Measurements from ENCODE around the gene PPP1R14C.

PPP1R14C gene

GRCh38 chr6:150267686-150268561, 125.1 kb downstream of the PPP1R14C start:
- in situ Hi-C loops (cut with MboI; ENCODE audit: low sequenced_read_pairs), result no loop called here

- in situ Hi-C loops (cut with MboI; ENCODE audit: low sequenced_read_pairs), result no loop called here
Measured at GRCh38 chr6:150269130-150269856, 126.4 kb downstream of the PPP1R14C start.

- in situ Hi-C loops (cut with MboI; ENCODE audit: low sequenced_read_pairs), result no loop called here
Measured at GRCh38 chr6:150269857-150270223, 127.0 kb downstream of the PPP1R14C start.

GRCh38 chr6:150270330-150271052, 127.6 kb downstream of the PPP1R14C start:
- in situ Hi-C loops (cut with MboI; ENCODE audit: low sequenced_read_pairs), result no loop called here

GRCh38 chr6:150271172-150271500, 128.3 kb downstream of the PPP1R14C start:
- in situ Hi-C loops (cut with MboI; ENCODE audit: low sequenced_read_pairs), result no loop called here

GRCh38 chr6:150271501-150272263, 128.8 kb downstream of the PPP1R14C start:
- in situ Hi-C loops (cut with MboI; ENCODE audit: low sequenced_read_pairs), result no loop called here

- in situ Hi-C loops (cut with MboI; ENCODE audit: low sequenced_read_pairs), result no loop called here
Measured at GRCh38 chr6:150272264-150272975, 129.6 kb downstream of the PPP1R14C start.

- in situ Hi-C loops (cut with MboI; ENCODE audit: low sequenced_read_pairs), result no loop called here
Measured at GRCh38 chr6:150272976-150273315, 130.1 kb downstream of the PPP1R14C start.

- in situ Hi-C loops (cut with MboI; ENCODE audit: low sequenced_read_pairs), result no loop called here
Measured at GRCh38 chr6:150273457-150274309, 130.8 kb downstream of the PPP1R14C start.

- in situ Hi-C loops (cut with MboI; ENCODE audit: low sequenced_read_pairs), result no loop called here
Measured at GRCh38 chr6:150275489-150275888, 132.6 kb downstream of the PPP1R14C start.

- in situ Hi-C loops (cut with MboI; ENCODE audit: low sequenced_read_pairs), result no loop called here
Measured at GRCh38 chr6:150276168-150276936, 133.5 kb downstream of the PPP1R14C start.

- in situ Hi-C loops (cut with MboI; ENCODE audit: low sequenced_read_pairs), result no loop called here
Measured at GRCh38 chr6:150276937-150277742, 134.3 kb downstream of the PPP1R14C start.

GRCh38 chr6:150279533-150279932, 136.7 kb downstream of the PPP1R14C start:
- in situ Hi-C loops (cut with MboI; ENCODE audit: low sequenced_read_pairs), result no loop called here

GRCh38 chr6:150280703-150281102, 137.9 kb downstream of the PPP1R14C start:
- in situ Hi-C loops (cut with MboI; ENCODE audit: low sequenced_read_pairs), result no loop called here

- in situ Hi-C loops (cut with MboI; ENCODE audit: low sequenced_read_pairs), result no loop called here
Measured at GRCh38 chr6:150281767-150282166, 138.9 kb downstream of the PPP1R14C start.

GRCh38 chr6:150282806-150283205, 140.0 kb downstream of the PPP1R14C start:
- in situ Hi-C loops (cut with MboI; ENCODE audit: low sequenced_read_pairs), result no loop called here

GRCh38 chr6:150286460-150286859, 143.6 kb downstream of the PPP1R14C start:
- in situ Hi-C loops (cut with MboI; ENCODE audit: low sequenced_read_pairs), result no loop called here

GRCh38 chr6:150286912-150287311, 144.1 kb downstream of the PPP1R14C start:
- in situ Hi-C loops (cut with MboI; ENCODE audit: low sequenced_read_pairs), result no loop called here
